Activated T-cell treated with anti-CD3 and anti-CD28 coated beads, Interleukin-2, amount 50 U/mL, for 1 hour (primary cell): ENCODE data around the gene BARD1.
"Not testable (repeated sequence)": the region's sequence is repeated elsewhere in the genome, so short reads cannot be mapped to it uniquely, and the experiment has no call there.

Source experiments
- DNase-seq: peaks from one replicate; pipeline ENCODE4 v3.0.0-alpha.2; 2020

BARD1 gene

DNA sequence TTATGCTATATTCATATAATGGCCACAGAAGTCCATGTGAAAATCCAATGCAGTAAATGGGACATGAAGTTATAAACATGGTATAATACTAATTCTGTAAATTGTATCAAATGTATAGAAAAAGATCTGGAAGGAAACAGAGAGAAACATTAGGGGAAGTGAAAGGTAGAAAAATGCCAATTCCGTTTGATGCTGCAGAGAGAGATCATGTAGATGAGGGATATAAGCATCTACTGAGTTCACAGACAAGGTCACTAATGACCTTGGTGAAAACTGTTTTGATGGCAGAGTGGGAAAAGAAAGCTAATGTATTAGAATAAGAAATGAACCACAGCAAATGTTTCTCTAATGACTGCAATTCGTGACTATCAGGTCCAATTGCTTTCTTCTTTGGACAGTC lies 56.0 kb downstream of the BARD1 start:
- no peak for DNase-seq

DNA sequence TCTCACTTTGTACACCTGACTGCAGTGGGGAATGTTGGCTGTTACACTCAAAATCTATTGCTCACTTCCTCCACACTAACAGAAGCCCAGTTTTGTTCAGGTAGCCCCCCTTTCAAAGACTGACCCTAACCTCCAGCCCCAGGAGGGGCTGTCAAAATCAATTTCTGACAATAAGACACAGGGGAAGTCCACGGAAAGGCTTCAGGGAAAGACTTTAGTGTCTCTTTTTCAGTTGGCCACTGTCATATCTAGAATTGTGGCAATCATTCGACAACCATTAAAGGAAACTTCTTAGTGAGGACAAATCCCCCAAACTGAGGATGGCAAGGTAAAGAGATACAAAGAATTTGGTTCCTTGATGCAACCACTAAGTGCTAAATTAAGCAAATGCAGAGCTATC lies 59.0 kb downstream of the BARD1 start:
- DNase-seq: no peak

DNA sequence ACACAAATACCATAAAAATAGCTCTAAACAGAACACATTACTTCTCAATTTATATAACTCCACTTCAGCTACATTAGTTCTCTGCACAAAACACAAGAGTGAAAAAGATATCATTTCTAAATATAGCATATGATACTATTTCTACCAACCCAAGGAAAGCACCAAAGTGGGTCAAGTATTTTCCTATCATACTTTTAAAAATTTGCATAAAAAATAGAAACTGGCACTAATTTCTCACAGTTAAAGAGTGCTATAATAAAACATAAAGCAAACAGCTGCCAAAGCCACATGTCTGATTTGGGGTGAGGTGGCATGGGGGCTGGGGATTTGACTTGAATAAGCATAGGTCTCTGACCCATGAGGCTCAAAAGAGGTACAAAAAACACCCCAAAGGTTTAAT lies 61.5 kb downstream of the BARD1 start:
- no peak for DNase-seq

DNA sequence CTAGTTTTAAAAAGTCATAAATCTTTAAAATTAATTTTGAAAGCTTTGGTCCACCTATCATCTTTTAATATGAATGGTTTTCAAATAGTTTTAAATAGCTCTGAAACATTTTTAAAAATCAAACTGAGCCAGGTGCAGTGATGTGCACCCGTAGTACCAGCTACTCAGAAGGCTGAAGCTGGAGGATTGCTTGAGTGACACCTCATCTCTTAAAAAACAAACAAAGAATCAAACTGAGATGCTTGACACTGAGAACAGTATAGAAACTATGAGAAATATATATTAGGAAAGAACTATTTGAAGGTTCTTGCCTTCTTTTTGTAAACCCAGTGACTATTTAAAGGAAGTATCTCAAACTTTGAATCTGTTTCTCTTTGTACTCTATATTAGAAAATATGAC lies 67.4 kb downstream of the BARD1 start:
- DNase-seq: no peak

DNA sequence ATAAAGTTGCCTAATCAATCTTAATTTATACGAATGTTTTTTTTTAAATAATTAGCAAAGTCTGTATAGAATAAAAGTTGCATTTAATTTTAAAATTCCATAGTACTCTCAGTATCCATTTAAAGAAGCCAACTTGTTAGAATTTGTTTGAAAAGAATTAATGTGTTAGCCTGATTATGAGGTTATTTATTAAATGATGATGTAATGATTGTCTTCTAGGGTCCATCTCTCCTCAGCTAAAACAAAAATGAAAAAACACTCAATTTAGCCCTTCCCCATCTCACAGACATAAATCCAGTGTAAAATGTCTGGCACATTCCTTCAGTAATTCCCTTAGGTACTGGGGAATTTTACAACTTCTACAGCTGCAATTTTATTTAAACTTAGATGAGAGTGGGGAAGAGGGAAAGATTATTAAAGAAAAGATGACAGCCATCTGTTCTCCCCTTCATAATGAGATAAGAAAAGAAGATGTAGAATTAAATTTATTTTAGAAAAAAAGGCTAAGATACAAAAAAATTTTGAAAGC lies 68.6 kb downstream of the BARD1 start:
- DNase-seq: no peak

DNA sequence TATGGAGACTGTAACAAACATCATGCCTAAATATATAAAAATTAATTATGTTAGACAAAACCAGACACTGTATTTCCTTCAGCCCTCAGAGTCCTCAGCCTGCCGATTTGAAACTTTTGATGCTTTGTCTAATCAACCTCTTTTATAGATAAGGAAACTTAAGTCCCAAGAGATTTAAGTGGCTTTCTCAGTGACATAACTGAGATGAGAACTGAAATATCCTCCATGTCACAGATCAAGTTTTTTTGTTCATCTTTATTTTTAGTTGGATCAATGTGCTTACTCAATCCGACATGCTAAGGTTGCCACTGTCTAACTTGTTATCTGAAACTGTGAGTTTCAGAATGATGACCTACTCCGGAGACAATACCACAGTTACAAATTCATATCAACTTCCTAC lies 72.3 kb downstream of the BARD1 start:
- no peak for DNase-seq

DNA sequence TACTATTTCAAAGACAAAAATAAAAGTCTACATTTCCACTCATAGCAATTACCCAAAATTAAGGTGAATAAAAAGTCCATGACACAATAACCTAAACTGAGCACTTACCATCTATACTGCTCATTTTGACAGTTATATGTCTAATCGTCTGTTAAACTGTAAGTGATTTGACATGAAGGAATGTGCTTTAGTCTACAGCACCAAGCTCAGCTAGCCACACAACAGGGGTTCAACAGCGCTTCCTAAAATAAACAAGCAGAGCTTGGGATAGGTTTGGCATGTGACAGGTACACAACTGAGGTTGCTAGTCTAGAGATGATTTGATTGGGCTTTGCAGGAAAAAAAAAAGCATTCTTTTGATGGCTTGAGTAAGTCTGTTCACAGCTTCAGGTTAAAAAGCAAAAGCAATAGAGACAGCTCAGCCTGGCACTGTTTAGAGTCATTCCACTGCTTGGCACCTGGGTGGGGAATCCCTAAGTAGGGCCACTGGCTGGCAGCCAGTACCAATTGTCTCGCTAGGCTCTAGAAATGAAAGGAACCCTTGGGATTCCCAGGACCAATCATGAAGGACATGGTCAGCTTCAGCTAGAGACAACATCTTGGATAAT lies 78.6 kb downstream of the BARD1 start:
- DNase-seq: no peak

DNA sequence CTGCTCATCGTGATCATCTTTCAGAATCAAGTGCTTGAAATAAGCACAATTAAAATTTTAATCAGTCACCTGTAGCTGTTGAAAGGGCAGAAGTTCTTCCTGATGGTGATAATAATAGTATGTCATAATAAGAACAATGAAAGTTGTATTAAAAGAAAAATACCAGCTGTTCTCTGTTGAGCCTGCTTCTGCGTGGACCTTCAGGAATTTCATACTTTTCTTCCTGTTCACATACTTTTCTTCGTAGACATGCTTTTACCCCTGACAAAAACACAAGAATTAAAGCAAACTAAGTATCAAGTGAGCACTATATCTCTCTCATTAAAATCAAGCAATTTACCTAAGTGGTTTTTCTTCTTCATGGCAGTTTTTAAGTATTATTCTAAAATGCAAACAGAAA lies 79.2 kb downstream of the BARD1 start:
- DNase-seq: no peak

DNA sequence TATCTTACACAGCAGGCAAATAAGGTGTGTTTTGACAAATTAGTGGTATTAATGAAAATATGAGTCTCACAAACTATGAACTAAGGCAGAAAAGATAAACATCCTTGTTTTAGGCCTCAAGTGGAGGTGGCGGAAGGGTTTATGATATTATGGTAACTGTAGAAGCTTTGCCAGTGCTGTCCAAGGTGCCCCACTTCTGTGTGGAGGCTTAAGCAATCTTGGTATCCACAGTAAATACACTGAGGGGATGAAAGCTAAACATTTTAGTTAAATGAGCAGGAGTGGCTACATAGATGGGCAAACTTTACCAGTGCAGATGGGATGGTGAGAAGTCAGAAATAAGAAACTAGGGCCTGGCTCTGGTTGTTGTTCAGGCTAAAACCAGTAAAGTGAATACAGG lies 84.7 kb downstream of the BARD1 start:
- no peak for DNase-seq

DNA sequence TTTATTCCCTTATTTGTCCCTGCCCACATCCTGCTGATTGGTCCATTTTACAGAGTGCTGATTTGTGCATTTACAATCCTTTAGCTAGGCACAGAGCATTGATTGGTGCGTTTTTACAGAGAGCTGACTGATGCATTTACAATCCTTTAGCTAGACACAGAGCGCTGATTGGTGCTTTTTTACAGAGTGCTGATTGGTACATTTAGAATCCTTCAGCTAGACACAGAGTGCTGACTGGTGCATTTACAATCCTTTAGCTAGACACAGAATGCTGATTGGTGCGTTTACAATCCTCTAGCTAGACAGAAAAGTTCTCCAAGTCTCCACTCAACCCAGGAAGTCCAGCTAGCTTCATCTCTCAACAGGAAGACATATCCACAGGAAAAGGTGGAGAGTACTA lies 91.6 kb downstream of the BARD1 start:
- DNase-seq: not testable (repeated sequence)

DNA sequence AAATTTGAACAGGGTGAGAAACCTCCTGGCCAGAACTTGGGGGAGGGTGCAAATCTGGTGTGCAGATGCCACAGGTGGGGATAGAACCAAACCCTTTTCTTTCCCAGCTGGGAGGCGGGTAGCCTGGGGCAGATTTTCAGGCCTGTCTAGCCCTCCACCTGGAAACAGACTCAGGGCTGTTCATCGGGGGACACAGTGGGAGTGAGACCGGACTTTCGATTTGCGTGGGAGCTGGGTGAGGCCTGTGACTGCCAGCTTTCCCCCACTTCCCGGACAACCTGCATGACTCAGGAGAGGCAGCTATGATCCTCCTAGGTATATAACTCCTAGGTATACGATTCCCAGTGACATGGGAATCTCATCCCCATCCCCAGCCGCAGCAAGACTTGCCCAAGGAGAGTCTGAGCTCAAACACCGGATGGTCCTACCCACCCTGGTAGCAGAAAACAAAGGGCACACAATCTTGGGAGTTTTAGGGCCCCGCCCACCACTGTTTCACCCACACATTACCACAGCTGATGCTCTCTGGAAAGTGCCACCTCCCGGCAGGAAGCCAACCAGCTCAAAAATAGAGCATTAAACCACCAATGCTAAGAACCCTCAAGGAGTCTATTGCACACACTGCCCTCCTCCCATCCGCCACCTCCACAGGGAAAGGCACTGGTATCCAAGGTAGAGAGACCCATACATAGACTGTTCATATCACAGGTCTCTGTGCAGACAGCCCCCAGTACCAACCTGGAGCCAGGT lies 92.5 kb downstream of the BARD1 start:
- no peak for DNase-seq

DNA sequence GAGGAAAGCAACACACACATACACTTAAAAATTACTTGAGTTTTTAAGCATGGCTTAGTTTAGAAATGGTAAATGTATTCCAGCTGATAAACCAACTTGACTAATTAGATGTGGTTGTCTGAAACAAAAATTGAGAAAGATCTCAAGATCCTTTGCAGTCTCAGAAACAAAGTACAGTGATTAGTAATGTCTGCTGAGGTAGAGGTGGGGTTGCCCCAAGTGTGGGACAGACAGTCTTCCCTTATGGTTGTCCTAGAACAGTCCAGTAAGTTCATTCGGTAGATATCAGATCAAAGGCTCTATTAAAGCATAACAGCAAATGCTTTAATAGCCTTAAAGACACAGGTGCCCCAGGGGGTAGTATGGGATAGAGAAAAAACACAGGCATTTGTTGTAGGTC lies 94.5 kb downstream of the BARD1 start:
- DNase-seq: no peak

DNA sequence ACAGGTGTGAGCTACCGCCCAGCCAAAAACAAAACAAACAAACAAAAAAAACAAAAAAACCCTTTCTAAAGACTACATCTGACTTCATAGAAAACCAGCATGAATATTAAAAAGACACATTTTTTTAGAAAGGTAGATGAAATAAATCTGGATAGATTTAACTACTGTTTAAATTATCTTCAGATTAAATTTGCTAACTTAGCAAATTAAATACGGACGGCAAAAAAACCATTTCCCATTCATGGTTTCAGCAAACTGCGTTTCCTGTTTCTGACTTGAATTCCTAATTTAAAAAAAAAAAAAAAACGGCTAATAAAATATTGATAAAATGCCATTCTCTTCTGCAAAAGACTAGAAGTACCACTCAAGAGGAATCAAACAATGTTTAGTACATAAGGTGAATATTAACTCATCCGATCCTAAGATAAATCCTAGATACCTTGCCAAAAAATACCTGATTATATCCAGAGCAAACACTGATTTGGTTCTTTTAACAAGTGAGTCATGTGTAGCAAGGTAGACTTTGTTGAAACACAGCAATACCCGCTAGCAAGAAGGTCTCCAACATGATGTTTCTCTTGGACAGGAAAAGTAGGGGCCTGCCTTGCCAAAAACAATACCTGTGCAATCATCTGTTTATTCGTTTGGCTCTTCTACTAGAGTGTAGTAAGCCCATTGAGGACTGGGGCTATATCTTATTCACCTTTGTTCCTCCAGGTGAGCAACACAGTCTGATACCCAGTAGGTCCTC lies 96.2 kb downstream of the BARD1 start:
- no peak for DNase-seq

DNA sequence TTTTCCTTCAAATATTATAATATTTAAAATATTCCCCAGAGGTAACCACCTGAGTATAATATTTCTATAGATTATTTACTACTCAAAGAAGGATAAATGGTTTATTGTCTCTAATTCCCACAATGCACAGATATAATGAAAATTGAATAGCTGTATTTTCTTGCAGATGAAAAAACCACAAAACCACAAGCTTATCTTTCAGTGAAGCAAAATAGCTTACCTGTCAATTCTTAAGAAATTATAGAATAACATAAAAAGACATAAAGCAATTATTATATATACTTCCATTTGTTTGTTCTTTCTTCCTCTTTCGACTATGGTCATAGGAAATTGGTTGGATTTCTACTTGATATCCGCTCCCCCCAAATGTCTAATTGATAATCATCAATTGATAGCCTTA lies 98.8 kb downstream of the BARD1 start:
- DNase-seq: no peak

DNA sequence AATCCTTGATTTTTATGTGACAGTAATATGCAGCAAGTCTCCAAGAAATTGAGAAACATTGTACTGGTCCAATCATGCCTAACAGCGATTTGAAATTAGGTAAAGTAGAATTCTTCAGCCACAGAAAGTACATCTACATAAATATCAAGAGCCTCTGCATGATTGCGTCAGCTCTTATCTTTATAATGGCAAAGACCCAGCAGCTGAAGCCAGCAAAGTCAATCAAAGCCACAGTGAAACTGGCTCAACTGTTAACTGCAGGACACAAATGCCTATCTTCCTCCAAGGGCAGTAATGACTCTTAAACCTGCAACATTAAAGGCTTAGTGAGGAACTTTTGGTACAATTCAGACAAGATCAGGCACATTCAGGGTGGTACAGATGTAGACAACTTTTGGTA lies 102.5 kb downstream of the BARD1 start:
- DNase-seq: no peak

DNA sequence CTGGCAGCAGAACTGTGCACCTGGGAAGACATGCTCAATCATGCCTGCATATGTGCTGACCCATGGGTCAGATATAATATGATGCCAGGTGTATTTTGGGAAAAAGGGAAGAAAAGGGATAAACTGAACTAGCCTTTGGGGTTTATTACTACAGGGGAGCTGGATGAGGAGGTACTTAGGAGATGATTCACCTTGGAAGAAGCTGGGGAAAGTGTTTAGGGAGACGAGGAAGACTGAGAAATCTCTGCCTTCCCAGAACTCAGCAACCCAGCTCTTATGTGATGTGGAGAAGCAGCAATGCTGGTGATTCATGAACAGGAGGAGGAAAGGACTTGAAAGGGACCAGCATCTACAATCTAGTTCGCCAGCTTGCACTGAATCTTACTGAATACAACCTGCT lies 110.2 kb downstream of the BARD1 start:
- DNase-seq: no peak

DNA sequence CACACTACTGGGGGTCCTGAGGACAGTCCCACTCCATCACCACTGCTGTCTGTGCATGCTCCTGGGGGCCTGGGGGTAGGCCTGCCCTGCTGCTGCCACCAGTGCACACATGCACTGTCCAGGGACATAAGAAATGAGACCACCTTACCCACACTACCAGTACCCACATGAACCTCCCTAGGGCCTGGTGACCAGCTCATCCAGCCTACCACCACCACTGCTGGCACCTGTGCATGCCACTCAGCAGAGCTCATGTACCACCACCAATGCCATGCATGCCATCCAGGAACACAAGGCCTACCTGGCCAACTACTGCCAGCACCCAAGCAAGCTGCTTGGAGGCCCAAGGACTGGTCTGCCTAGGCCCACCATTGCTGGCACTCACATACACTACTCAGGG lies 112.8 kb downstream of the BARD1 start:
- no peak for DNase-seq

DNA sequence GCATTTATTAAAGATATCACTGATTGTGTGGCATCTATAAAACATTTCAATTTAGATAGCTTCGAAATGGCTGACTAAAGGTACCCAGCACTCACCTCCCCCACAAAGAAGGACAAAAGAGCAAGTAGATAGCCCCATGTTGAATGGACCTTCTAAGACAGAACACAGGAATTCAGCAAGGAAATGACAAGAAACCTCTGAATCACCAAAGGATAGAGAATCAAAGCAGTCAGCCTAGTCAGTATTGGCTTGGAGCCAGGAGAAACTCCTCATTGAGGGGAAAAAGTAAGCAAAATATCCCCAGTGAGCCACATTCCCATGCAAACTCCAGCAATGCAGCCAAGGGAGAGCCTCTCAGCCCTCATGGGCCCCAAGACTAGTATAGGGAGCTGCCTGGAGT lies 113.7 kb downstream of the BARD1 start:
- no peak for DNase-seq

DNA sequence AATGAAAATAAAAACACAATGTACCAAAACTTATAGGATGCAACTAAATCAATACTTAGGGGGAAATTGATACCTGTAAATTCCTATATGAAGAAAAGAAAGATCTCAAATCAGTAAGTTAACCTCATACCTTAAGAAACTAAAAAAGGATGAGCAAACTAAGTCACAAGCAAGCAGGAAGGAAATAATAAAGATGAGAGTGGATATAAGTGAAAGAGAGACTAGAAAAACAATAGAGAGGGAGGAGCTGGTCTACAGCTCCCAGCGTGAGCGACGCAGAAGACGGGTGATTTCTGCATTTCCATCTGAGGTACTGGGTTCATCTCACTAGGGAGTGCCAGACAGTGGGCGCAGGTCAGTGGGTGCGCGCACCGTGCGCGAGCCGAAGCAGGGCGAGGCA lies 125.9 kb downstream of the BARD1 start:
- DNase-seq: not testable (repeated sequence)

DNA sequence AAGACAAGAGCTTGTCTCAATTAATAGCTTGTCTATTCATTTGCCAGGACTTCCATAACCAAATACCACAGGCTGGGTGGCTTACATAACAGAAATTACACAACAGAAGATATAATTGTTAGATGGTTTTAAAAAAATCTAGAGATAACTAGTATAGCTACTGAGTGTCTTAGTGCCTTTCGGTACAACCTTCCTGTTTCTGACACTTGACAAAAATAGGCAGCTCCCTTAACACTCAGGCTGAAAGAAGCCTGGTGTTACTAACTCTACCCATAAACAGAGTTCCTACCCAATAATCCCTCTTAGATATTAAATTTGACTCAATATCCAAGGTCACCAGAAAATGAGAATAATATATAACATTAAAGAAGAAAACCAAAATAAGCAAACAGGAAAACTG lies 129.7 kb downstream of the BARD1 start:
- no peak for DNase-seq

DNA sequence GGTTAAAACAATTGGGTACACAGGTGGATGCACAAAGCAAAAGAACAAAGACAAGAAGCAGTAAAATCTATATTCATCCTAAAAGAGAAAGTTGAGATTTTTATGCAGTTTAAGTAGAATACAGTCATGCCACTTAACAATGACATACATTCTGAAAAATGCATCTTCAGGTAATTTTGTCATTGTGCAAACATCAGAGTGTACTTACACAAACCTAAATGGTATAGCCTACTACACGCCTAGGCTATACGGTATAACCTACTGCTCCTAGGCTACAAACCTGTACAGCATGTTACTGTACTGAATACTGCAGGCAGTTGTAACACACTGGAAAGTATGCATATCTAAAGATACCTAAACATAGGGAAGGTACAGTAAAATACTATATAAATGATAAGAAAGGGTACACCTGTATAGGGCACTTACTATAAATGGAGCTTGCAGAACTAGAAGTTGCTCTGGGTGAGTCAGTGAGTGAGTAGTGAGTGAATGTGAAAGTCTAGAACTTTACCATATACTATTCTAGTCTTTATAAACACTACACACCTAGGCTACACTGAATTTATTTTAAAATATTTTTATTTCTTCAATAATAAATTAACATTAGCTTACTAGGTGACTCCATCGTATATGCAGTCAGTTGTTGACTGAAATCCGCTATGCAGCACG lies 132.9 kb downstream of the BARD1 start:
- no peak for DNase-seq
